K562 (cell line): ENCODE results near the gene EEFSEC. TPM values are rescaled to one million over a fixed set of nuclear protein-coding genes. Genes with fewer than 3 reads are reported as not detected.

ENCODE experiments used
- CUX1 ChIP-seq: fragments of 200-800 bp; sonication (Bioruptor generic); IDR thresholded peaks from 2 replicates; pipeline ENCODE4 v1.6.1; 2016; ENCODE audit warnings: missing genetic modification characterization, missing compliant biosample characterization
- HMGN3 ChIP-seq: IDR thresholded peaks from 2 replicates; pipeline ENCODE4 v1.6.1; 2011; ENCODE audit warnings: borderline replicate concordance, low read depth, mild to moderate bottlenecking, mixed read lengths, low read length; ENCODE audit not compliant: insufficient read length; ENCODE audit errors: extremely low read depth
- HOXB6 ChIP-seq: fragments of 250-450 bp; sonication (Bioruptor Pico); IDR thresholded peaks from 2 replicates; pipeline ENCODE4 v1.5.1; 2022; ENCODE audit warnings: mild to moderate bottlenecking, borderline replicate concordance
- KAT8 ChIP-seq: fragments of 450-650 bp; IDR thresholded peaks from 2 replicates; pipeline ENCODE4 v1.6.1; 2016; ENCODE audit warnings: low read depth, mild to moderate bottlenecking
- KHSRP ChIP-seq: fragments of 450-650 bp; IDR thresholded peaks from 2 replicates; pipeline ENCODE4 v1.6.1; 2017
- PHF21A ChIP-seq: fragments of 450-650 bp; IDR thresholded peaks from 2 replicates; pipeline ENCODE4 v1.6.1; 2017; ENCODE audit warnings: low read depth, borderline replicate concordance
- RFX7 ChIP-seq: fragments of 250-450 bp; sonication (Bioruptor Pico); IDR thresholded peaks from 2 replicates; pipeline ENCODE4 v1.5.1; 2021; ENCODE audit warnings: mild to moderate bottlenecking
- TAF7 ChIP-seq: fragments of 450-650 bp; IDR thresholded peaks from 2 replicates; pipeline ENCODE4 v1.6.1; 2016; ENCODE audit warnings: missing genetic modification characterization, missing compliant biosample characterization
- USF1 ChIP-seq: sonication (generic); formaldehyde crosslinking; IDR thresholded peaks from 2 replicates; pipeline ENCODE4 v1.9.0; 2022; ENCODE audit warnings: mild to moderate bottlenecking, missing genetic modification reagents
- ZBTB9 ChIP-seq: fragments of 450-650 bp; formaldehyde crosslinking; IDR thresholded peaks from 2 replicates; pipeline ENCODE4 v1.4.0; 2020; ENCODE audit warnings: mild to moderate bottlenecking, moderate library complexity
- ZMIZ1 ChIP-seq, 2 experiments: fragments of 150-350 bp in 1 of 2; IDR thresholded peaks; 2 replicates each; pipeline ENCODE4 v1.6.1; 2012 to 2016; ENCODE audit warnings: low read depth in 2 of 2, low read length in 2 of 2, mild to moderate bottlenecking in 1 of 2, moderate library complexity in 1 of 2
- ZNF23 ChIP-seq: fragments of 250-450 bp; sonication (Bioruptor Pico); IDR thresholded peaks from 2 replicates; pipeline ENCODE4 v1.4.0; 2020; ENCODE audit warnings: mild to moderate bottlenecking
- ZNF395 ChIP-seq: fragments of 200-800 bp; sonication (Bioruptor generic); IDR thresholded peaks from 2 replicates; pipeline ENCODE4 v1.6.1; 2017; ENCODE audit warnings: missing genetic modification characterization, missing compliant biosample characterization
- ZNF431 ChIP-seq: sonication (generic); formaldehyde crosslinking; IDR thresholded peaks from 2 replicates; pipeline ENCODE4 v1.8.0; 2022; ENCODE audit warnings: mild to moderate bottlenecking, missing genetic modification reagents
- polyA plus RNA-seq, 8 experiments: library from polyadenylated mRNA; depleted of rRNA in 4 of 8; stranded (reverse) in 5 of 8; unstranded in 3 of 8; fragments of >200 nt; fragmentation: Nextera tagmentation in 2 of 8; fragmentation: Illumina TruSeq in 1 of 8; extraction: Ambion mirVana in 2 of 8; extraction: Trizol in 1 of 8; gene quantifications; 2 replicates each; pipeline versions ENCODE4 v1.2.1 to v1.2.3, GENCODE V29; 2011 to 2014; ENCODE audit warnings: inconsistent platforms in 1 of 8, missing spikeins in 1 of 8
- total RNA-seq, 7 experiments: library from RNA; depleted of rRNA in 6 of 7; stranded (reverse); fragments of >200 nt in 6 of 7; fragmentation: Illumina TruSeq in 2 of 7; extraction: Trizol in 2 of 7; gene quantifications; 2 replicates each; pipeline versions ENCODE4 v1.2.1 to v1.2.3, GENCODE V29; 2011 to 2021; ENCODE audit warnings: low replicate concordance in 1 of 7

EEFSEC gene
- total and polyA plus RNA-seq, 9 of the 15 experiments (the other 6 are each of a cell fraction or from before 2014, with no cell fraction given), result 0.35 to 11.8 (median 7.7) TPM

GRCh38 chr3:128415773-128416577, 262.7 kb downstream of the EEFSEC start (continued):
- TF ChIP-seq ZMIZ1 (IDR thresholded peaks at IDR 0.05; ENCODE audit: low read depth in 2 of 2, low read length in 2 of 2) (peak in 1 of 2 experiments; percentile 94; a peak in 2 of 4 replicates), HMGN3 (peak; percentile 100), ZNF431 (CRISPR knock-in tag) (no peak), PHF21A (no peak), ZNF23 (no peak), ZNF395 (CRISPR knock-in tag) (peak; percentile 93), TAF7 (peak; percentile 41; the same call in 1 of the 2 replicates), ZBTB9 (CRISPR knock-in tag) (peak; percentile 79), USF1 (CRISPR knock-in tag) (no peak), KHSRP (no peak), KAT8 (no peak), CUX1 (no peak; the same call in 1 of the 2 replicates), RFX7 (CRISPR knock-in tag) (0 out of 2 replicates have a peak, but pooled peaks have one; percentile 24), HOXB6 (CRISPR knock-in tag) (no peak)
